Activated CD4-positive, alpha-beta memory T cell treated with anti-CD3 and anti-CD28 coated beads for 36 hours (primary cell): ENCODE data around the gene EAPP. TPM values are rescaled to one million over a fixed set of nuclear protein-coding genes. Genes with fewer than 3 reads are reported as not detected.
"Not testable (repeated sequence)": the region's sequence is repeated elsewhere in the genome, so short reads cannot be mapped to it uniquely, and the experiment has no call there.

ENCODE experiments used
- CTCF ChIA-PET: fragments of 350-600 bp; sonication (Branson Sonifier 250); formaldehyde crosslinking; loops from one replicate; lab custom pipeline; 2021; ENCODE audit warnings: antibody characterized with exemption, inconsistent platforms; lab: Charles Lee
- POLR2A ChIA-PET: fragments of 350-600 bp; sonication (Branson Sonifier 250); formaldehyde crosslinking; loops from one replicate; lab custom pipeline; 2021; ENCODE audit warnings: antibody characterized with exemption; lab: Charles Lee
- DNase-seq: peaks from one replicate; pipeline ENCODE4 v3.0.0-alpha.2; 2020
- H3K27ac Mint-ChIP-seq: one replicate; pipeline ENCODE4 v1.8.0; 2021; ENCODE audit warnings: mixed read lengths
- H3K27me3 Mint-ChIP-seq: one replicate; pipeline ENCODE4 v1.8.0; 2021; ENCODE audit warnings: mixed read lengths
- H3K36me3 Mint-ChIP-seq: one replicate; pipeline ENCODE4 v1.8.0; 2021; ENCODE audit warnings: mixed read lengths
- H3K4me1 Mint-ChIP-seq: one replicate; pipeline ENCODE4 v1.8.0; 2021; ENCODE audit warnings: low read depth, mixed read lengths
- H3K4me3 Mint-ChIP-seq: one replicate; pipeline ENCODE4 v1.8.0; 2021; ENCODE audit warnings: mild to moderate bottlenecking, mixed read lengths
- H3K9me3 Mint-ChIP-seq: one replicate; pipeline ENCODE4 v1.8.0; 2021; ENCODE audit warnings: mixed read lengths
- intact Hi-C: fragments of 100-400 bp; cut with micrococcal nuclease; formaldehyde crosslinking; loops from one replicate; pipeline ENCODE4 v1.15.1; 2023
- total RNA-seq, 2 experiments: library from RNA; stranded (reverse); gene quantifications; one replicate each; pipeline ENCODE4 v1.2.3, GENCODE V29; 2021

The EAPP gene
- total RNA-seq, 2 experiments from 2014 or later = 37.5 to 40.2 TPM

GRCh38 chr14:34554540-34555250 is 15.2 kb upstream of the EAPP start:
- CTCF ChIA-PET = no interaction called here
- POLR2A ChIA-PET = interaction anchor here (1.7 kb wide), 1 partner anchor 18 kb away, joined by 7 read pairs; no protein-coding TSS in a partner anchor
- Mint-ChIP-seq H3K27me3 (no peaks in the 10 kb centered on the region), H3K27ac (peak overlapping the region; percentile 36), H3K4me1 (peaks cover 18% of the 10 kb centered on the region), H3K36me3 (no peaks in the 10 kb centered on the region), H3K4me3 (peak overlapping the region; percentile 38), H3K9me3 (peaks cover 13% of the 10 kb centered on the region)
- DNase-seq = peak; percentile 13
- intact Hi-C loops = no loop called here

- Mint-ChIP-seq H3K27ac (peak overlapping the region; percentile 42), H3K9me3 (peaks cover 13% of the 10 kb centered on the region), H3K4me1 (peaks cover 17% of the 10 kb centered on the region)
- H3K36me3 Mint-ChIP-seq, H3K4me3 Mint-ChIP-seq, intact Hi-C loops, CTCF ChIA-PET, POLR2A ChIA-PET, H3K27me3 Mint-ChIP-seq, DNase-seq: not testable (repeated sequence)
These were observed 9.9 kb upstream of the EAPP start for GRCh38 chr14:34549276-34549966.

- Mint-ChIP-seq H3K36me3 (no peaks in the 10 kb centered on the region), H3K9me3 (peaks cover 9% of the 10 kb centered on the region), H3K27ac (peak overlapping the region; percentile 28), H3K4me1 (peaks cover 12% of the 10 kb centered on the region), H3K27me3 (no peaks in the 10 kb centered on the region), H3K4me3 (no peak overlapping the region)
- POLR2A ChIA-PET = no interaction called here
- no peak for DNase-seq
- intact Hi-C loops = no loop called here
- CTCF ChIA-PET = no interaction called here
These were observed 9.0 kb upstream of the EAPP start for GRCh38 chr14:34548472-34548981.

GRCh38 chr14:34547136-34547520 is 7.6 kb upstream of the EAPP start:
- H3K36me3 Mint-ChIP-seq, POLR2A ChIA-PET, CTCF ChIA-PET, H3K27me3 Mint-ChIP-seq, H3K9me3 Mint-ChIP-seq, H3K4me3 Mint-ChIP-seq, DNase-seq, H3K27ac Mint-ChIP-seq, intact Hi-C loops: not testable (repeated sequence)
- peaks cover 12% of the 10 kb centered on the region for H3K4me1 Mint-ChIP-seq

- H3K9me3 Mint-ChIP-seq, H3K4me3 Mint-ChIP-seq, DNase-seq, H3K27me3 Mint-ChIP-seq, CTCF ChIA-PET, intact Hi-C loops, H3K27ac Mint-ChIP-seq, H3K36me3 Mint-ChIP-seq, POLR2A ChIA-PET, H3K4me1 Mint-ChIP-seq: not testable (repeated sequence)
These were observed 7.0 kb upstream of the EAPP start for GRCh38 chr14:34546272-34547135.

GRCh38 chr14:34540181-34541059 is 919 bp upstream of the EAPP start:
- H3K4me1 Mint-ChIP-seq = peaks cover 29% of the 10 kb centered on the region

GRCh38 chr14:34538871-34539406 is 562 bp downstream of the EAPP start:
- Mint-ChIP-seq H3K9me3 (no peaks in the 10 kb centered on the region), H3K36me3 (peaks cover 8% of the 10 kb centered on the region), H3K4me3 (peak overlapping the region; percentile 99), H3K4me1 (peaks cover 36% of the 10 kb centered on the region), H3K27me3 (no peaks in the 10 kb centered on the region), H3K27ac (peak overlapping the region; percentile 98)
- intact Hi-C loops = loop anchor here (5.0 to 10.0 kb wide), 4 partner anchors 77 to 866 kb away; partner anchors contain the start of genes NFKBIA and SPTSSA
- POLR2A ChIA-PET = no interaction called here
- no peak for DNase-seq
- CTCF ChIA-PET = no interaction called here

More at GRCh38 chr14:34540181-34541059, 919 bp upstream of the EAPP start:
- POLR2A ChIA-PET = interaction anchor here (0.6 kb wide), 1 partner anchor 10 kb away, joined by 4 read pairs; no protein-coding TSS in a partner anchor
- H3K9me3 Mint-ChIP-seq, H3K27me3 Mint-ChIP-seq, DNase-seq, H3K36me3 Mint-ChIP-seq, intact Hi-C loops: not testable (repeated sequence)
- CTCF ChIA-PET = interaction anchor here (0.6 kb wide), 1 partner anchor 34 kb away, joined by 3 read pairs; no protein-coding TSS in a partner anchor
- H3K27ac Mint-ChIP-seq = peak overlapping the region; percentile 98
- H3K4me3 Mint-ChIP-seq = peak overlapping the region; percentile 99

- intact Hi-C loops = loop anchor here (5.0 to 10.0 kb wide), 4 partner anchors 76 to 867 kb away; partner anchors contain the start of genes NFKBIA and SPTSSA
- H3K9me3 Mint-ChIP-seq, H3K27me3 Mint-ChIP-seq, H3K27ac Mint-ChIP-seq, CTCF ChIA-PET, DNase-seq, POLR2A ChIA-PET: not testable (repeated sequence)
- peaks cover 41% of the 10 kb centered on the region for H3K4me1 Mint-ChIP-seq
- H3K36me3 Mint-ChIP-seq = peaks cover 13% of the 10 kb centered on the region
- H3K4me3 Mint-ChIP-seq = peak overlapping the region; percentile 99
These were observed 1.4 kb downstream of the EAPP start for GRCh38 chr14:34538096-34538495.

GRCh38 chr14:34537677-34538009 is 1.9 kb downstream of the EAPP start:
- no peak for DNase-seq
- ChIA-PET POLR2A (no interaction called here), CTCF (no interaction called here)
- Mint-ChIP-seq H3K27ac (peak overlapping the region; percentile 54), H3K9me3 (no peaks in the 10 kb centered on the region), H3K27me3 (no peaks in the 10 kb centered on the region), H3K4me3 (no peak overlapping the region), H3K4me1 (peaks cover 41% of the 10 kb centered on the region), H3K36me3 (peaks cover 13% of the 10 kb centered on the region)
- intact Hi-C loops = loop anchor here (5.0 to 10.0 kb wide), 4 partner anchors 75 to 867 kb away; partner anchors contain the start of genes NFKBIA and SPTSSA

GRCh38 chr14:34536951-34537676 is 2.4 kb downstream of the EAPP start:
- intact Hi-C loops = loop anchor here (5.0 to 10.0 kb wide), 4 partner anchors 75 to 868 kb away; partner anchors contain the start of genes NFKBIA and SPTSSA
- Mint-ChIP-seq H3K27ac (peak overlapping the region; percentile 54), H3K9me3 (no peaks in the 10 kb centered on the region), H3K36me3 (peaks cover 16% of the 10 kb centered on the region), H3K4me1 (peaks cover 41% of the 10 kb centered on the region), H3K4me3 (no peak overlapping the region), H3K27me3 (no peaks in the 10 kb centered on the region)
- CTCF ChIA-PET = no interaction called here
- DNase-seq = no peak
- POLR2A ChIA-PET = interaction anchor here (2.1 kb wide), 1 partner anchor 17 kb away, joined by 7 read pairs; no protein-coding TSS in a partner anchor
